K562 (cell line): ENCODE results near the gene IP6K3. TPM values are rescaled to one million over a fixed set of nuclear protein-coding genes. Genes with fewer than 3 reads are reported as not detected.

Experiments used
- FOSL1 ChIP-seq: fragments of 200-800 bp; sonication (Bioruptor generic); conservative IDR thresholded peaks from 2 replicates; pipeline ENCODE4 v1.6.1; 2016; ENCODE audit warnings: missing genetic modification characterization, missing compliant biosample characterization
- KLF1 ChIP-seq: fragments of 450-650 bp; IDR thresholded peaks from 2 replicates; pipeline ENCODE4 v1.6.1; 2016; ENCODE audit warnings: missing genetic modification characterization, missing compliant biosample characterization
- KLF13 ChIP-seq: fragments of 450-650 bp; IDR thresholded peaks from 2 replicates; pipeline ENCODE4 v1.6.1; 2016; ENCODE audit warnings: missing genetic modification characterization, low read depth, mild to moderate bottlenecking, missing compliant biosample characterization, moderate library complexity, borderline replicate concordance
- KLF6 ChIP-seq: fragments of 250-450 bp; sonication (Bioruptor Pico); IDR thresholded peaks from 2 replicates; pipeline ENCODE4 v1.4.0; 2020; ENCODE audit warnings: mild to moderate bottlenecking, moderate library complexity, borderline replicate concordance
- MCM5 ChIP-seq: fragments of 450-650 bp; IDR thresholded peaks from 2 replicates; pipeline ENCODE4 v1.6.1; 2016; ENCODE audit warnings: low read depth
- MTA3 ChIP-seq: fragments of 450-650 bp; formaldehyde crosslinking; IDR thresholded peaks from 2 replicates; pipeline ENCODE4 v1.6.1; 2017; ENCODE audit warnings: mild to moderate bottlenecking, borderline replicate concordance
- MYC ChIP-seq, 2 experiments: fragments of 250-450 bp in 1 of 2; sonication (Bioruptor Pico) in 1 of 2; IDR thresholded peaks; 2 replicates each; pipeline versions ENCODE4 v1.5.1 to v1.6.1; 2012 to 2021; ENCODE audit warnings: low read depth in 2 of 2, borderline replicate concordance in 1 of 2, improper control_type of control experiment in 1 of 2, low read length in 1 of 2, mild to moderate bottlenecking in 1 of 2, moderate library complexity in 1 of 2
- NONO ChIP-seq, 2 experiments: fragments of 200-400 bp in 1 of 2; fragments of 450-650 bp in 1 of 2; formaldehyde crosslinking in 1 of 2; IDR thresholded peaks; 2 replicates each; pipeline ENCODE4 v1.6.1; 2017; ENCODE audit warnings: low read depth in 2 of 2, mild to moderate bottlenecking in 2 of 2, moderate library complexity in 2 of 2, low read length in 1 of 2
- NR2F6 ChIP-seq: fragments of 450-650 bp; formaldehyde crosslinking; IDR thresholded peaks from 2 replicates; pipeline ENCODE4 v1.4.0; 2020; ENCODE audit warnings: mild to moderate bottlenecking
- NR4A1 ChIP-seq, 2 experiments: fragments of 250-450 bp in 1 of 2; fragments of 450-650 bp in 1 of 2; sonication (Bioruptor Pico) in 1 of 2; IDR thresholded peaks; 2 replicates each; pipeline versions ENCODE4 v1.4.0 to v1.6.1; 2016 to 2020; ENCODE audit warnings: mild to moderate bottlenecking in 2 of 2, missing compliant biosample characterization in 1 of 2, missing genetic modification characterization in 1 of 2, moderate library complexity in 1 of 2
- SP1 ChIP-seq: sonication (generic); formaldehyde crosslinking; IDR thresholded peaks from 2 replicates; pipeline ENCODE4 v1.8.1; 2022; ENCODE audit warnings: mild to moderate bottlenecking, missing genetic modification reagents
- TAF9B ChIP-seq: fragments of 450-650 bp; IDR thresholded peaks from 2 replicates; pipeline ENCODE4 v1.6.1; 2018; ENCODE audit warnings: mild to moderate bottlenecking; ENCODE audit not compliant: partially characterized antibody
- ZBTB17 ChIP-seq: fragments of 450-650 bp; formaldehyde crosslinking; IDR thresholded peaks from 2 replicates; pipeline ENCODE4 v1.4.0; 2020; ENCODE audit warnings: mild to moderate bottlenecking
- polyA plus RNA-seq, 8 experiments: library from polyadenylated mRNA; depleted of rRNA in 4 of 8; stranded (reverse) in 5 of 8; unstranded in 3 of 8; fragments of >200 nt; fragmentation: Nextera tagmentation in 2 of 8; fragmentation: Illumina TruSeq in 1 of 8; extraction: Ambion mirVana in 2 of 8; extraction: Trizol in 1 of 8; gene quantifications; 2 replicates each; pipeline versions ENCODE4 v1.2.1 to v1.2.3, GENCODE V29; 2011 to 2014; ENCODE audit warnings: inconsistent platforms in 1 of 8, missing spikeins in 1 of 8
- total RNA-seq, 7 experiments: library from RNA; depleted of rRNA in 6 of 7; stranded (reverse); fragments of >200 nt in 6 of 7; fragmentation: Illumina TruSeq in 2 of 7; extraction: Trizol in 2 of 7; gene quantifications; 2 replicates each; pipeline versions ENCODE4 v1.2.1 to v1.2.3, GENCODE V29; 2011 to 2021; ENCODE audit warnings: low replicate concordance in 1 of 7
- TF ChIP-seq, protein P1 (sequence below): conservative IDR thresholded peaks from 2 replicates; pipeline ENCODE4 v1.6.1; 2011; ENCODE audit warnings: low read depth, mild to moderate bottlenecking, low read length; ENCODE audit not compliant: control insufficient read depth
- TF ChIP-seq, protein P2 (sequence below): fragments of 250-450 bp; sonication (Bioruptor Pico); IDR thresholded peaks from 2 replicates; pipeline ENCODE4 v1.5.0; 2022; ENCODE audit warnings: mild to moderate bottlenecking
- TF ChIP-seq, protein P3 (sequence below): fragments of 200-800 bp; sonication (Bioruptor generic); IDR thresholded peaks from 2 replicates; pipeline ENCODE4 v1.6.1; 2017; ENCODE audit warnings: missing genetic modification characterization, missing compliant biosample characterization
- TF ChIP-seq, protein P4 (sequence below): fragments of 450-650 bp; IDR thresholded peaks from 2 replicates; pipeline ENCODE4 v1.6.1; 2017; ENCODE audit warnings: mild to moderate bottlenecking, moderate library complexity
- TF ChIP-seq, protein P5 (sequence below): IDR thresholded peaks from 2 replicates; pipeline ENCODE4 v1.6.1; 2011; ENCODE audit not compliant: insufficient read length; ENCODE audit errors: extremely low read depth

The IP6K3 gene
- total and polyA plus RNA-seq, 9 of the 15 experiments (the other 6 are each of a cell fraction or from before 2014, with no cell fraction given): not detected

DNA sequence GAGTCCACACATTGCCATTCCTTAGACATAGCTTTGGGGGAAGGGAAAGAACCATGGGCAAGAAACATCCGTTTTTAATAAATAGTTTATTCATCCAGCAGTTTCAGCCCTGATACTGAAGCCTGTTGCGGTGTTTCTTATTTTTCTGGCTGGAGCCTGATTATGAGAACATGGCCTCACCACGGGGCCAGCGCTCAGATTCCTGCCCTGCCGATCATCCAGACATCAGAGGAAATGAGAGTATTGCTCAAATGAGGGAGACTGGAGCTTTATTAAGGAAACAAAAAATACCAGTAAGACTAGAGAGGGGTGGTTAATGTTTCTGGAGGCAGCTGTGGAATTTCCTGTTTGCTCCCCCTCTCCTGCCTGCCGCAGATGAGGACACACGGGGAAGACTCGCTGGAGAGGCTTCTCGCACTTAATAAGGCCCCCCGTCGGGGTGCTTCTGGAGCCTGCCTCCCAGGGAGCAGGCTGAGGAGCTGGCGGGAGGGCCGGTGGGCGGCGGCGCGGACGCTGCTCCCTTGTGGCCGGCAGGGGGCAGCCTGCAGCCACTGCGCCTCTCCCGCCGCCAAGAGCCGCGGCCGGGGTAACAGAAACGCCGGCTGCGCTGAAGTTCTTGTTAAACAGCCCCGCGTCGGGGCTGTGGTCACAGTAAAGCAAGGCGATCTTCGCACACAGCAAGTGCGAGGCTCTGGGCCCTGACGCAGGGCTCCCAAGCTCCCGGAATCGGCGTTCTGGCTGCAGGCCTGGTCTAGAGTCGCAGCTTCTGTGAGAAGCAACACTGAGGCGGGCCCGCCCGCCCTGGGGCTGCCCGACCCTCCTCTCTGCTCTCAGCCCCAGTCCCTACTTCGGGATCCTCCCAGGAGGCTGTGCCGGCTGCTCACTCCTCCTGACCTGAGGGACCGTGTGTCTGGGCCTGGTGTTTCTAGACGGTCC, 24.7 kb upstream of the IP6K3 start (continued):
- TF ChIP-seq, protein P1, sequence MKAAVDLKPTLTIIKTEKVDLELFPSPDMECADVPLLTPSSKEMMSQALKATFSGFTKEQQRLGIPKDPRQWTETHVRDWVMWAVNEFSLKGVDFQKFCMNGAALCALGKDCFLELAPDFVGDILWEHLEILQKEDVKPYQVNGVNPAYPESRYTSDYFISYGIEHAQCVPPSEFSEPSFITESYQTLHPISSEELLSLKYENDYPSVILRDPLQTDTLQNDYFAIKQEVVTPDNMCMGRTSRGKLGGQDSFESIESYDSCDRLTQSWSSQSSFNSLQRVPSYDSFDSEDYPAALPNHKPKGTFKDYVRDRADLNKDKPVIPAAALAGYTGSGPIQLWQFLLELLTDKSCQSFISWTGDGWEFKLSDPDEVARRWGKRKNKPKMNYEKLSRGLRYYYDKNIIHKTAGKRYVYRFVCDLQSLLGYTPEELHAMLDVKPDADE: no peak
- TF ChIP-seq FOSL1 (tag): 0 out of 2 replicates have a peak, but pooled peaks have one; percentile 8
- no peak for TF ChIP-seq TAF9B
- TF ChIP-seq NR2F6 (CRISPR knock-in tag): no peak
- TF ChIP-seq, protein P2, sequence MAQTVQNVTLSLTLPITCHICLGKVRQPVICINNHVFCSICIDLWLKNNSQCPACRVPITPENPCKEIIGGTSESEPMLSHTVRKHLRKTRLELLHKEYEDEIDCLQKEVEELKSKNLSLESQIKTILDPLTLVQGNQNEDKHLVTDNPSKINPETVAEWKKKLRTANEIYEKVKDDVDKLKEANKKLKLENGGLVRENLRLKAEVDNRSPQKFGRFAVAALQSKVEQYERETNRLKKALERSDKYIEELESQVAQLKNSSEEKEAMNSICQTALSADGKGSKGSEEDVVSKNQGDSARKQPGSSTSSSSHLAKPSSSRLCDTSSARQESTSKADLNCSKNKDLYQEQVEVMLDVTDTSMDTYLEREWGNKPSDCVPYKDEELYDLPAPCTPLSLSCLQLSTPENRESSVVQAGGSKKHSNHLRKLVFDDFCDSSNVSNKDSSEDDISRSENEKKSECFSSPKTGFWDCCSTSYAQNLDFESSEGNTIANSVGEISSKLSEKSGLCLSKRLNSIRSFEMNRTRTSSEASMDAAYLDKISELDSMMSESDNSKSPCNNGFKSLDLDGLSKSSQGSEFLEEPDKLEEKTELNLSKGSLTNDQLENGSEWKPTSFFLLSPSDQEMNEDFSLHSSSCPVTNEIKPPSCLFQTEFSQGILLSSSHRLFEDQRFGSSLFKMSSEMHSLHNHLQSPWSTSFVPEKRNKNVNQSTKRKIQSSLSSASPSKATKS: no peak
- TF ChIP-seq NONO (IDR thresholded peaks at IDR 0.05; ENCODE audit: low read depth in 2 of 2, low read length in 1 of 2): peak in 1 of 2 experiments; percentile 64; a peak in 1 of 4 replicates
- no peak for TF ChIP-seq SP1 (CRISPR knock-in tag)
- TF ChIP-seq MYC (IDR thresholded peaks at IDR 0.05; ENCODE audit: low read depth, low read length): peak; percentile 42; the same call in 1 of the 2 replicates
- no peak for TF ChIP-seq MYC (CRISPR knock-in tag; IDR thresholded peaks at IDR 0.05; ENCODE audit: borderline replicate concordance, low read depth)
- 0 out of 2 replicates have a peak, but pooled peaks have one; percentile 61 for TF ChIP-seq MTA3
- peak; percentile 73 for TF ChIP-seq ZBTB17 (CRISPR knock-in tag)
- TF ChIP-seq KLF1 (tag): no peak
- TF ChIP-seq KLF13 (tag): peak; percentile 60; the same call in 1 of the 2 replicates
- TF ChIP-seq KLF6 (CRISPR knock-in tag): no peak
- TF ChIP-seq, protein P3, sequence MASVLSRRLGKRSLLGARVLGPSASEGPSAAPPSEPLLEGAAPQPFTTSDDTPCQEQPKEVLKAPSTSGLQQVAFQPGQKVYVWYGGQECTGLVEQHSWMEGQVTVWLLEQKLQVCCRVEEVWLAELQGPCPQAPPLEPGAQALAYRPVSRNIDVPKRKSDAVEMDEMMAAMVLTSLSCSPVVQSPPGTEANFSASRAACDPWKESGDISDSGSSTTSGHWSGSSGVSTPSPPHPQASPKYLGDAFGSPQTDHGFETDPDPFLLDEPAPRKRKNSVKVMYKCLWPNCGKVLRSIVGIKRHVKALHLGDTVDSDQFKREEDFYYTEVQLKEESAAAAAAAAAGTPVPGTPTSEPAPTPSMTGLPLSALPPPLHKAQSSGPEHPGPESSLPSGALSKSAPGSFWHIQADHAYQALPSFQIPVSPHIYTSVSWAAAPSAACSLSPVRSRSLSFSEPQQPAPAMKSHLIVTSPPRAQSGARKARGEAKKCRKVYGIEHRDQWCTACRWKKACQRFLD (CRISPR knock-in tag): no peak
- no peak for TF ChIP-seq NR4A1 (CRISPR knock-in tag; IDR thresholded peaks at IDR 0.05)
- no peak for TF ChIP-seq NR4A1 (tag; IDR thresholded peaks at IDR 0.05)
- no peak for TF ChIP-seq MCM5
- TF ChIP-seq, protein P4, sequence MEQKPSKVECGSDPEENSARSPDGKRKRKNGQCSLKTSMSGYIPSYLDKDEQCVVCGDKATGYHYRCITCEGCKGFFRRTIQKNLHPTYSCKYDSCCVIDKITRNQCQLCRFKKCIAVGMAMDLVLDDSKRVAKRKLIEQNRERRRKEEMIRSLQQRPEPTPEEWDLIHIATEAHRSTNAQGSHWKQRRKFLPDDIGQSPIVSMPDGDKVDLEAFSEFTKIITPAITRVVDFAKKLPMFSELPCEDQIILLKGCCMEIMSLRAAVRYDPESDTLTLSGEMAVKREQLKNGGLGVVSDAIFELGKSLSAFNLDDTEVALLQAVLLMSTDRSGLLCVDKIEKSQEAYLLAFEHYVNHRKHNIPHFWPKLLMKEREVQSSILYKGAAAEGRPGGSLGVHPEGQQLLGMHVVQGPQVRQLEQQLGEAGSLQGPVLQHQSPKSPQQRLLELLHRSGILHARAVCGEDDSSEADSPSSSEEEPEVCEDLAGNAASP: no peak
- TF ChIP-seq, protein P5, sequence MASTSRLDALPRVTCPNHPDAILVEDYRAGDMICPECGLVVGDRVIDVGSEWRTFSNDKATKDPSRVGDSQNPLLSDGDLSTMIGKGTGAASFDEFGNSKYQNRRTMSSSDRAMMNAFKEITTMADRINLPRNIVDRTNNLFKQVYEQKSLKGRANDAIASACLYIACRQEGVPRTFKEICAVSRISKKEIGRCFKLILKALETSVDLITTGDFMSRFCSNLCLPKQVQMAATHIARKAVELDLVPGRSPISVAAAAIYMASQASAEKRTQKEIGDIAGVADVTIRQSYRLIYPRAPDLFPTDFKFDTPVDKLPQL: no peak
